ENCODE results near the gene H2BW1.
"Not testable (repeated sequence)": the region's sequence is repeated elsewhere in the genome, so short reads cannot be mapped to it uniquely, and the experiment has no call there.

DNA sequence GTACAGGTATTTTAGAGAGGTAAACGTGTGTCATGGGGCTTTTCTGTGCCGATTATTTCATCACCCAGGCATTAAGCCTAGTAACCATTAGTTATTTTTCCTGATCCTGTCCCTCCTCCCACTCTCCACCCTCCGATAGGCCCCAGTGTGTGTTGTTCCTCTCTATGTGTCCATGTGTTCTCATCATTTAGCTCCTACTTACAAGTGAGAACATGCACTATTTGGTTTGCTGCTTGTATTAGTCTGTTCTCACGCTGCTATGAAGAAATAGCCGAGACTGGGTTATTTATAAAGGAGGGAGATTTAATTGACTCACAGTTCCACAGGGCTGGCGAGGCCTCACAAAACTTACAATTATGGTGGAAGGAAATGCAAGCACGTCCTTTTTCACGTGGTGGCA lies 2.1 kb upstream of the H2BW1 start:
- TF ChIP-seq, protein P1, sequence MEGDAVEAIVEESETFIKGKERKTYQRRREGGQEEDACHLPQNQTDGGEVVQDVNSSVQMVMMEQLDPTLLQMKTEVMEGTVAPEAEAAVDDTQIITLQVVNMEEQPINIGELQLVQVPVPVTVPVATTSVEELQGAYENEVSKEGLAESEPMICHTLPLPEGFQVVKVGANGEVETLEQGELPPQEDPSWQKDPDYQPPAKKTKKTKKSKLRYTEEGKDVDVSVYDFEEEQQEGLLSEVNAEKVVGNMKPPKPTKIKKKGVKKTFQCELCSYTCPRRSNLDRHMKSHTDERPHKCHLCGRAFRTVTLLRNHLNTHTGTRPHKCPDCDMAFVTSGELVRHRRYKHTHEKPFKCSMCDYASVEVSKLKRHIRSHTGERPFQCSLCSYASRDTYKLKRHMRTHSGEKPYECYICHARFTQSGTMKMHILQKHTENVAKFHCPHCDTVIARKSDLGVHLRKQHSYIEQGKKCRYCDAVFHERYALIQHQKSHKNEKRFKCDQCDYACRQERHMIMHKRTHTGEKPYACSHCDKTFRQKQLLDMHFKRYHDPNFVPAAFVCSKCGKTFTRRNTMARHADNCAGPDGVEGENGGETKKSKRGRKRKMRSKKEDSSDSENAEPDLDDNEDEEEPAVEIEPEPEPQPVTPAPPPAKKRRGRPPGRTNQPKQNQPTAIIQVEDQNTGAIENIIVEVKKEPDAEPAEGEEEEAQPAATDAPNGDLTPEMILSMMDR (conservative IDR thresholded peaks at IDR 0.05; ENCODE audit: low read depth, low read length): not testable (repeated sequence)
- TF ChIP-seq EZH2phosphoT487 (IDR thresholded peaks at IDR 0.05; ENCODE audit: borderline replicate concordance, low read length): not testable (repeated sequence)

Data from PC-3 (cell line).